ENCODE measurements around the gene SEMA3F.
A peak's percentile ranks its signal among the peaks of the same experiment; 100 is the strongest.

Gene SEMA3F

GRCh38 chr3:50231581-50231980 is 76.5 kb downstream of the SEMA3F start:
- DNase-seq (ENCODE audit: low spot score) = no peak
- in situ Hi-C loops (cut with MboI; ENCODE audit: low sequenced_read_pairs, unreplicated experiment) = no loop called here
- TF ChIP-seq CTCF (IDR thresholded peaks at IDR 0.05; ENCODE audit: borderline replicate concordance, control extremely low read depth, extremely low read depth, insufficient read depth, missing control alignments) = no peak

DNA sequence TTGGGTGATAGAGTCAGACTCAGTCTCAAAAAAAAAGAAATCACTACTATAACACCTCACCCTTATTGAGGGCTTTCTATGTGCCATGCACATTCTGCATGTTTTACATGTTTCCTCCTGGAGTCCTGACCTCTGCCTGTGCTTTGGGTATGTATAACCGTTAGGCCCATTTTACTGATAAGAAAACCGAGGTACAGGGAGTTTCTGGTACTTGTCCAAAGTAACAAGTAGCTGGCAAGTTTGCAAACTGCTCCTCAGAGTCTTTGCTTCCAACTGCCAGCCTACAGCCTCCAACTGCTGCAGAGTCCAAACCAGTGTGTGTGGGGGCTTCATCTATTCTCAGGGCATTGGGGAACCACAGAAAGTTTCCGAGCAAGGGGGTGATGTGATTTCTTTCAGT is 77.2 kb downstream of the SEMA3F start:
- in situ Hi-C loops (cut with MboI; ENCODE audit: low sequenced_read_pairs, unreplicated experiment) = no loop called here
- DNase-seq (ENCODE audit: low spot score) = no peak
- no peak for TF ChIP-seq CTCF (IDR thresholded peaks at IDR 0.05; ENCODE audit: borderline replicate concordance, control extremely low read depth, extremely low read depth, insufficient read depth, missing control alignments)

DNA sequence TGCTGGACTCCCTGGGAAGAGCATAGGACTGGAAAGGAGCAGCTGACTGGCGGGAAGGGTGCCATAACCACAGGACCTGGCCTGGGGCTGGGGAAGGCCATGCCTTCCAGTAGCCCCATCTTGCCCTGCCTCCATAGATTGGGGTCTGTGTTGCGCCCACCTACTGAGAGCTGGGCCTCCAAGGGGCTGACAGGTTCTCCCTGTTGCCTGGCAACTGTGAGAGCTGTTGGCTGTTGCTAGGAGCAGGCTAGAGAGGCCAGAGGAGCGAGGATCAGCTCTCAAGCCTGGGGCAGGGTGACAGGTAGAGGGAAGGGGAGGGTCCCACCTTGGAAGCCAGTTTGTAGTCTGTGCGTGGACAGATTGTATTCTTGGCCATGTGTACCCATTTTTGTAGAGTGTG is 78.1 kb downstream of the SEMA3F start:
- in situ Hi-C loops (cut with MboI; ENCODE audit: low sequenced_read_pairs, unreplicated experiment) = no loop called here
- no peak for TF ChIP-seq CTCF (IDR thresholded peaks at IDR 0.05; ENCODE audit: borderline replicate concordance, control extremely low read depth, extremely low read depth, insufficient read depth, missing control alignments)
- no peak for DNase-seq (ENCODE audit: low spot score)

GRCh38 chr3:50235716-50236483 is 80.8 kb downstream of the SEMA3F start, which contains the start of gene GNAI2:
Gene GNAI2 (plus strand): TSS chr3:50236204. CDS start chr3:50236336, 132 bp downstream.
- no peak for TF ChIP-seq CTCF (IDR thresholded peaks at IDR 0.05; ENCODE audit: borderline replicate concordance, control extremely low read depth, extremely low read depth, insufficient read depth, missing control alignments)
- DNase-seq (ENCODE audit: low spot score) = peak; percentile 99
- in situ Hi-C loops (cut with MboI; ENCODE audit: low sequenced_read_pairs, unreplicated experiment) = no loop called here

DNA sequence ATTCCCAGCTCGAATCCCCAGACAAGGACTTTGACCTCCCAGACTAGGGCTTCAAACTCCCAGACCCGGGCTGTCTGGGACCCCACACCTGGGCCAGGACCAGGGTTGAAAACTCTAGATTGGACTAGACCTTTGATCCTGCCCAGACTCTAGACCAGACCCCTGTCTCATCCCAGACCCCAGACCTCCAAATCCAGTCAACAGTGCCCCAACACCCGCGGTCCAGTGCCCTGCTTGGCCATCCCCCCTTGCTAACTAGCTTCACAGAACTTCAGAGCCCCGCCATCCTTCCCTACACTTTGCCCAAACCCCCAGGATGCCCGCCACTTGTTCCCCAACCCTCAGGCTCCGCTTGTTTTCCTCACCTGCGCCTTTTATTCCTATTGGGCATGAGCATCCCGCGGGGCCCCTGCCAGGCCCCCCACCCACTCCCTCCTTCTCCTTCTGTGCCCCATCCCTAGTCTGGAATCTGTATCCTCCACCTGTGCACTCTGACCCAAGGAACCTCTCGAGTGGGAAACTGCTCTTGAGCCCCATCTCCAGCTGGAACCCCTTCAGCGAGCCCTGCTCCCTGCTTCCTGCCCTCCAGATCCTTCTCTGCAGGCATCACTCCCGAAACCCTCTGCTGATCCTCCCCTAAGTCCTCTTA is 81.5 kb downstream of the SEMA3F start:
- in situ Hi-C loops (cut with MboI; ENCODE audit: low sequenced_read_pairs, unreplicated experiment) = no loop called here
- TF ChIP-seq CTCF (IDR thresholded peaks at IDR 0.05; ENCODE audit: borderline replicate concordance, control extremely low read depth, extremely low read depth, insufficient read depth, missing control alignments) = no peak
- no peak for DNase-seq (ENCODE audit: low spot score)

GRCh38 chr3:50237133-50237651 is 82.1 kb downstream of the SEMA3F start:
- DNase-seq (ENCODE audit: low spot score) = no peak
- TF ChIP-seq CTCF (IDR thresholded peaks at IDR 0.05; ENCODE audit: borderline replicate concordance, control extremely low read depth, extremely low read depth, insufficient read depth, missing control alignments) = no peak
- in situ Hi-C loops (cut with MboI; ENCODE audit: low sequenced_read_pairs, unreplicated experiment) = no loop called here

All from GM13976 (cell line).